ENCODE data around the gene TET1. TPM values are rescaled to one million over a fixed set of nuclear protein-coding genes. Genes with fewer than 3 reads are reported as not detected.

Gene TET1
- total RNA-seq, 1 experiment from 2014 or later, result 2.7 TPM

DNA sequence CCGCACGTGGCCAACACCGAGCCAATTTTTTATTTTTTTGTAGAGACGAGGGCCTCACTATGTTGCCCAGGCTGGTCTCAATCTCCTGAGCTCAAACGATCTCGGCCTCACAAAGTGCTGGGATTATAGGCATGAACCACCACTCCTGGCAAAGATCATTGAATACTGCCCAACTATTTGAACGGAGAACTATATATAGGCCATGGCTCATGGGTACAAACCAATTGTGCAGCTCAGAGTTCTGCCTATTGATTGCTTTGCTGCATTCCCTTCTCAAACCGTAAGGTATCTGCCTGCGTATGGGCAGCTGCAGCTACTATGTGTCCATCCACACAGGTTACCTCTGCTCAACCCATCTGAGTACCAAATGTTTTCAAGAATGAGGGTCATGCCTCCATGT lies 23.2 kb upstream of the TET1 start:
- H2AFZ ChIP-seq (ENCODE audit: low read depth, low read length, poor library complexity, severe bottlenecking), result no peak overlapping the region
- RAD21 ChIA-PET (ENCODE audit: low non-redundant PET in 1 of 2, low total read pairs in 2 of 2, uncharacterized antibody in 2 of 2, unreplicated experiment in 2 of 2), result no interaction called here
- H3K9me3 ChIP-seq (ENCODE audit: control insufficient read depth in 1 of 2, insufficient read depth in 1 of 2, low read depth in 1 of 2, low read length in 2 of 2), result no peaks in the 10 kb centered on the region
- no peak overlapping the region for H3K4me2 ChIP-seq (ENCODE audit: low read length)
- BruUV-seq (replicated peaks), result no TSS peak
- H3K9ac ChIP-seq (ENCODE audit: low read length), result no peak overlapping the region
- intact Hi-C loops (cut with micrococcal nuclease), result no loop called here
- H3K4me1 ChIP-seq (ENCODE audit: control insufficient read depth in 1 of 2, insufficient read depth in 2 of 2, low read length in 2 of 2), result peaks cover 0 to 1% of the 10 kb centered on the region in 2 experiments; a peak in 2 of 4 replicates
- no peaks in the 10 kb centered on the region for H4K20me1 ChIP-seq (ENCODE audit: insufficient read depth)
- H3K79me2 ChIP-seq (ENCODE audit: insufficient read depth, low read length), result no peaks in the 10 kb centered on the region
- no peak for ATAC-seq
- POLR2A ChIA-PET, result no interaction called here
- TF ChIP-seq ELF1 (IDR thresholded peaks at IDR 0.05; ENCODE audit: borderline replicate concordance, low read depth) (no peak), JUND (IDR thresholded peaks at IDR 0.05) (no peak), FOSL1 (IDR thresholded peaks at IDR 0.05; ENCODE audit: low read depth) (no peak)
- H3K36me3 ChIP-seq (ENCODE audit: control insufficient read depth in 1 of 2, insufficient read depth in 2 of 2, low read length in 2 of 2), result no peaks in the 10 kb centered on the region
- no peak overlapping the region for H3K4me3 ChIP-seq (replicated peaks in 1 of 2; ENCODE audit: low read depth in 1 of 2, low read length in 2 of 2)
- CTCF ChIA-PET, result no interaction called here
- no peak overlapping the region for H3K27ac ChIP-seq (ENCODE audit: low read depth, low read length)
- no peaks in the 10 kb centered on the region for H3K9me2 ChIP-seq (ENCODE audit: insufficient read depth)
- no peak for DNase-seq (ENCODE audit: low read depth, low spot score)
- H3K27me3 ChIP-seq (ENCODE audit: insufficient read depth, low read length), result no peaks in the 10 kb centered on the region

DNA sequence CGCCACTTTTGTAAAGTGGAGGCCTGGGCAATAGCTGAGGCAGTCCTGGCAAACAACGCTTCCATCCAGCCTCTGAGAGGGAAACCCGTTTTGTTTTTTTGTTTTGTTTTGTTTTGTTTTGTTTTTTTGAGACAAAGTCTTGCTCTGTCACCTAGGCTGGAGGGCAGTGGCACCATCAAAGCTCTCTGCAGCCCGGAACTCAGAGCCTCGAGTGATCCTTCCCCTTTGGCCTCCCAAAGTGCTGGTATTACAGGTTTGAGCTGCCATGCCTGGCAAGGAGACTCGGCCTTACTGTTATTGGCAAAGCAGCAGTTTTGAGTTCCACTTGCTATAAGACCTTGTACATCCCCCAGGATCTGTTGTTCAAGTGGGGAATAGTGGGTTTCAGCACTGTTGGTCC lies 22.3 kb upstream of the TET1 start:
- ChIA-PET CTCF (no interaction called here), RAD21 (ENCODE audit: low non-redundant PET in 1 of 2, low total read pairs in 2 of 2, uncharacterized antibody in 2 of 2, unreplicated experiment in 2 of 2) (no interaction called here)

More for the DNA sequence above, 22.3 kb upstream of the TET1 start:
- Histone ChIP-seq H3K36me3 (ENCODE audit: control insufficient read depth in 1 of 2, insufficient read depth in 2 of 2, low read length in 2 of 2) (no peaks in the 10 kb centered on the region), H3K4me1 (ENCODE audit: control insufficient read depth in 1 of 2, insufficient read depth in 2 of 2, low read length in 2 of 2) (peaks cover 3 to 9% of the 10 kb centered on the region in 2 experiments), H4K20me1 (ENCODE audit: insufficient read depth) (no peaks in the 10 kb centered on the region), H2AFZ (ENCODE audit: low read depth, low read length, poor library complexity, severe bottlenecking) (no peak overlapping the region), H3K79me2 (ENCODE audit: insufficient read depth, low read length) (no peaks in the 10 kb centered on the region), H3K9me3 (ENCODE audit: control insufficient read depth in 1 of 2, insufficient read depth in 1 of 2, low read depth in 1 of 2, low read length in 2 of 2) (no peaks in the 10 kb centered on the region), H3K4me3 (replicated peaks in 1 of 2; ENCODE audit: low read depth in 1 of 2, low read length in 2 of 2) (no peak overlapping the region), H3K4me2 (ENCODE audit: low read length) (no peak overlapping the region), H3K9me2 (ENCODE audit: insufficient read depth) (no peaks in the 10 kb centered on the region), H3K27me3 (ENCODE audit: insufficient read depth, low read length) (no peaks in the 10 kb centered on the region), H3K9ac (ENCODE audit: low read length) (no peak overlapping the region), H3K27ac (ENCODE audit: low read depth, low read length) (no peak overlapping the region)
- TF ChIP-seq CEBPB (IDR thresholded peaks at IDR 0.05; ENCODE audit: low read depth) (no peak), FOSL1 (IDR thresholded peaks at IDR 0.05; ENCODE audit: low read depth) (no peak), TCF7L2 (IDR thresholded peaks at IDR 0.05; ENCODE audit: borderline replicate concordance, extremely low read depth, insufficient read depth, insufficient read length) (no peak), RAD21 (IDR thresholded peaks at IDR 0.05; ENCODE audit: low read depth) (no peak), EGR1 (IDR thresholded peaks at IDR 0.05; ENCODE audit: low read depth) (no peak), EZH2 (IDR thresholded peaks at IDR 0.05) (no peak), SP1 (IDR thresholded peaks at IDR 0.05; ENCODE audit: low read depth) (no peak), SIN3A (IDR thresholded peaks at IDR 0.05; ENCODE audit: low read depth) (no peak), POLR2A (IDR thresholded peaks at IDR 0.05; ENCODE audit: borderline replicate concordance, extremely low read depth, insufficient read depth, insufficient read length) (no peak), SRF (IDR thresholded peaks at IDR 0.05; ENCODE audit: low read depth) (no peak)
- TF ChIP-seq, protein P1, sequence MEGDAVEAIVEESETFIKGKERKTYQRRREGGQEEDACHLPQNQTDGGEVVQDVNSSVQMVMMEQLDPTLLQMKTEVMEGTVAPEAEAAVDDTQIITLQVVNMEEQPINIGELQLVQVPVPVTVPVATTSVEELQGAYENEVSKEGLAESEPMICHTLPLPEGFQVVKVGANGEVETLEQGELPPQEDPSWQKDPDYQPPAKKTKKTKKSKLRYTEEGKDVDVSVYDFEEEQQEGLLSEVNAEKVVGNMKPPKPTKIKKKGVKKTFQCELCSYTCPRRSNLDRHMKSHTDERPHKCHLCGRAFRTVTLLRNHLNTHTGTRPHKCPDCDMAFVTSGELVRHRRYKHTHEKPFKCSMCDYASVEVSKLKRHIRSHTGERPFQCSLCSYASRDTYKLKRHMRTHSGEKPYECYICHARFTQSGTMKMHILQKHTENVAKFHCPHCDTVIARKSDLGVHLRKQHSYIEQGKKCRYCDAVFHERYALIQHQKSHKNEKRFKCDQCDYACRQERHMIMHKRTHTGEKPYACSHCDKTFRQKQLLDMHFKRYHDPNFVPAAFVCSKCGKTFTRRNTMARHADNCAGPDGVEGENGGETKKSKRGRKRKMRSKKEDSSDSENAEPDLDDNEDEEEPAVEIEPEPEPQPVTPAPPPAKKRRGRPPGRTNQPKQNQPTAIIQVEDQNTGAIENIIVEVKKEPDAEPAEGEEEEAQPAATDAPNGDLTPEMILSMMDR (IDR thresholded peaks at IDR 0.05 in 2 of 3, conservative IDR thresholded peaks at IDR 0.05 in 1 of 3; ENCODE audit: borderline replicate concordance in 1 of 3, insufficient read depth in 1 of 3, low read depth in 2 of 3, low read length in 2 of 3), result no peak
- TF ChIP-seq, protein P2, sequence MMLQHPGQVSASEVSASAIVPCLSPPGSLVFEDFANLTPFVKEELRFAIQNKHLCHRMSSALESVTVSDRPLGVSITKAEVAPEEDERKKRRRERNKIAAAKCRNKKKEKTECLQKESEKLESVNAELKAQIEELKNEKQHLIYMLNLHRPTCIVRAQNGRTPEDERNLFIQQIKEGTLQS (IDR thresholded peaks at IDR 0.05), result no peak
- TF ChIP-seq, protein P3, sequence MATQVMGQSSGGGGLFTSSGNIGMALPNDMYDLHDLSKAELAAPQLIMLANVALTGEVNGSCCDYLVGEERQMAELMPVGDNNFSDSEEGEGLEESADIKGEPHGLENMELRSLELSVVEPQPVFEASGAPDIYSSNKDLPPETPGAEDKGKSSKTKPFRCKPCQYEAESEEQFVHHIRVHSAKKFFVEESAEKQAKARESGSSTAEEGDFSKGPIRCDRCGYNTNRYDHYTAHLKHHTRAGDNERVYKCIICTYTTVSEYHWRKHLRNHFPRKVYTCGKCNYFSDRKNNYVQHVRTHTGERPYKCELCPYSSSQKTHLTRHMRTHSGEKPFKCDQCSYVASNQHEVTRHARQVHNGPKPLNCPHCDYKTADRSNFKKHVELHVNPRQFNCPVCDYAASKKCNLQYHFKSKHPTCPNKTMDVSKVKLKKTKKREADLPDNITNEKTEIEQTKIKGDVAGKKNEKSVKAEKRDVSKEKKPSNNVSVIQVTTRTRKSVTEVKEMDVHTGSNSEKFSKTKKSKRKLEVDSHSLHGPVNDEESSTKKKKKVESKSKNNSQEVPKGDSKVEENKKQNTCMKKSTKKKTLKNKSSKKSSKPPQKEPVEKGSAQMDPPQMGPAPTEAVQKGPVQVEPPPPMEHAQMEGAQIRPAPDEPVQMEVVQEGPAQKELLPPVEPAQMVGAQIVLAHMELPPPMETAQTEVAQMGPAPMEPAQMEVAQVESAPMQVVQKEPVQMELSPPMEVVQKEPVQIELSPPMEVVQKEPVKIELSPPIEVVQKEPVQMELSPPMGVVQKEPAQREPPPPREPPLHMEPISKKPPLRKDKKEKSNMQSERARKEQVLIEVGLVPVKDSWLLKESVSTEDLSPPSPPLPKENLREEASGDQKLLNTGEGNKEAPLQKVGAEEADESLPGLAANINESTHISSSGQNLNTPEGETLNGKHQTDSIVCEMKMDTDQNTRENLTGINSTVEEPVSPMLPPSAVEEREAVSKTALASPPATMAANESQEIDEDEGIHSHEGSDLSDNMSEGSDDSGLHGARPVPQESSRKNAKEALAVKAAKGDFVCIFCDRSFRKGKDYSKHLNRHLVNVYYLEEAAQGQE (IDR thresholded peaks at IDR 0.05; ENCODE audit: low read depth), result no peak
- BruUV-seq (replicated peaks), result no TSS peak
- POLR2A ChIA-PET, result no interaction called here
- DNase-seq (ENCODE audit: low read depth, low spot score), result no peak
- no peak for ATAC-seq
- intact Hi-C loops (cut with micrococcal nuclease), result no loop called here

Measured in HCT116 (cell line).